Nucleus accumbens (tissue), 56 donors: ENCODE measurements around the gene OCEL1.

ENCODE experiments used
- DNase-seq, 56 donors: peaks; one replicate each; lab custom pipeline; 2025; lab: John Stamatoyannopoulos, UW

OCEL1 gene

DNA sequence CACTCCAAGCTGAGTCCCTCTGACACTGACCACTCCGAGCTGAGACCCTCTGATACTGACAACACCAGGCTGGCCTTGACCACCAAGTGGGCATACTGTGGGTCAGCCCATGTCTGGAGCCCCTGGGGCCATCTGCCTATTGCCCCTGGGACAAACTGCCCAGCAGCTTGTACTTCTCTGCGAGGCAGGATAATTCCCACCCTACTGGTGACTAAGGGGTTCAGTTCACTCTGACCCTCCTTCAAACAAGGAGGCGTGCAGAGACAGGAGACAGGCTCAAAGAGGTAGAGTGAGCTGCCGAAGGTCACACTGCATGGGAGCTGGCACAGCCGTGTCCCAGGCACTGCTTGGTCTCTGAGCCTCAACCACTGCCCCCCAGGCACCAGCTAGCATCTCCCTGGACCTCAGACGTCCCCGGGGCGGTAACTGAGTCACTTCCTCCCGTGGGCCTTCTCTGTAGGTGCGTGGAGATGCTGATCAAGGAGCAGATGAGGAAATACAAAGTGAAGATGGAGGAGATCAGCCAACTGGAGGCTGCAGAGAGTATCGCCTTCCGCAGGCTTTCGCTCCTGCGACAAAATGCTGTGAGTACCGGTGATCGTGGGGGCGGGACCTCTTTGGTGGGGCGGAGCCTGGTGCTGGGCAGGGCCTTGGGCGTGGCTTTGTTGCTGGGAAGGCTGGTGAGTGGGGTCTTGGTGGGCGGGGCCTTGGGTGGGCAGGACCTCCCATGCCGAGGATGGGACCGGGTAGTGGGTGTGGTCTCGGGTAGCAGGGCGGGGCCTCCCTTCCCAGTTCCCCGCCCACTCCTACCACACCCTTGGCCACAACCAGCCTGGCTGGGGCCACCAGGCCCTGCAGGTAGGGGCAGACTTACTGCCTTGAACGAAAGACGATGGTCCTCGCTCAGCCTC is 16.6 kb upstream of the OCEL1 start:
- DNase-seq = peak in 1 of 56 donors; percentile 37

DNA sequence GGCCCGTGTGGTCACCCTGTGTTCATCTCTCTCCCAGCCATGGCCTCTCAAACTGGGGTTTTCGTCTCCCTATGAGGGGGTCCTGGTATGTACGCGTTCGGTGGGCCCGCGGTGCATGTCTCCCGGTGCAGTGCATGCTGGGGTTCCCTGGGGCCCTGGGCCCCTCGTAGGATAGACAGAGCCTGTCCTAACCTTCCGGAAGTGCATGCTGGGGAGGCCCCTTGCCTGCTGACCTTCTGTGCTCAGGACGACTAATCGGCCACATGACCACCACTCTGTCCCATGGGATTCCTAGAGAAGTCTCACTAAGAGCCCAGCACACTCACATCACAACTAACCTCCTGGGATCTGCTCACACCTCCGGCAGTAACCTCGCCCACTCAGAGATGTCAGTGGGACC is 15.7 kb upstream of the OCEL1 start:
- DNase-seq = no peak

DNA sequence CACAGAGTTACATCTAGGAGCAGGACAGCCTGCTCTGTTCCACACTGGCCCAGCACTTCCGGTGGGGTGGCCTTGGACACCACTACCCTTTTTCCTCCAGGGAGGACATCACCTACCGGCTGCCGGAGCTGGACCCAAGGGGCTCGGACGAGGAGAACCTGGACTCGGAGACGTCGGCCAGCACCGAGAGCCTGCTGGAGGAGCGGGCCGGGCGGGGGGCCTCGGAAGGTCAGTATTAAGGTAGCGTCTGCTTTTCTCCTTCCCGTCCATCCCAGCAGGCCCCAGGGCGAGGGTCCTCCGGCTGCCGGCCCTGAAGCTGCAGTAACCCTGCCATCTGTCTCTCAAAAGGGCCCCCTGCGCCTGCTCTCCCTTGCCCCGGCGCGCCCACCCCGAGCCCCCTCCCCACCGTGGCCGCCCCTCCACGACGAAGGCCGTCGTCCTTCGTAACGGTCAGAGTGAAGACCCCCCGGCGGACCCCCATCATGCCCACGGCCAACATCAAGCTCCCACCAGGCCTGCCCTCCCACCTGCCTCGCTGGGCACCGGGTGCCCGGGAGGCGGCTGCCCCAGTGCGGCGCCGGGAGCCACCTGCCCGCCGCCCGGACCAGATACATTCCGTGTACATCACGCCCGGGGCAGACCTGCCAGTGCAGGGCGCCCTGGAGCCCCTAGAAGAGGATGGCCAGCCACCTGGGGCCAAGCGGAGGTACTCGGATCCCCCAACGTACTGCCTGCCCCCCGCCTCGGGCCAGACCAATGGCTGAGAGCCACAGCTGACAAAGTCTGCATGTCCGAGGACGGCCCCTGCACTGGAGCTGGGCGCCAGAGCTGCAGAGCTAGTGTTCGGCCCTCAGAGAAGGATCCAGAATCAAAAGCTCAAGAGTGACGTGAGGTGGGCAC is 14.2 kb upstream of the OCEL1 start:
- DNase-seq = no peak

DNA sequence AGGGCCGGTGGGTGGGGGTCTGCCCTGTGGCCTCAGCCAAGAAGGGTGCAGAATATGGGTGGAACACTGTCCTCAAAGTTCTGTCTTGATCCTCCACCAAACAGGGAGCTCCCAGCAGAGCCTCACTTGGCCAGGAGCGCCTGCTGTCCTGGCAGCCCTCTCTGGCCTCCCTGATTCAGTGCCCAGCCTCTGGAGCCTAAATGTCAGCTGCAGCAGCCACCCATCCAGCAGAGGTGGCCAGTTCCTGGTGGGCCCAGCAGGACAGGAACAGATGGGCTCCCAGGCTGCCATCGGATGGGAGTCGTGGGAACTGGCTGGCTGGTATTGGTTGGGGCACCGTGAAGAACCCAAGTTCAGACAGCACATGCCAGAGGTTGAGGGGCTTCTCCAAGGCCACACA is 12.7 kb upstream of the OCEL1 start:
- no peak for DNase-seq

DNA sequence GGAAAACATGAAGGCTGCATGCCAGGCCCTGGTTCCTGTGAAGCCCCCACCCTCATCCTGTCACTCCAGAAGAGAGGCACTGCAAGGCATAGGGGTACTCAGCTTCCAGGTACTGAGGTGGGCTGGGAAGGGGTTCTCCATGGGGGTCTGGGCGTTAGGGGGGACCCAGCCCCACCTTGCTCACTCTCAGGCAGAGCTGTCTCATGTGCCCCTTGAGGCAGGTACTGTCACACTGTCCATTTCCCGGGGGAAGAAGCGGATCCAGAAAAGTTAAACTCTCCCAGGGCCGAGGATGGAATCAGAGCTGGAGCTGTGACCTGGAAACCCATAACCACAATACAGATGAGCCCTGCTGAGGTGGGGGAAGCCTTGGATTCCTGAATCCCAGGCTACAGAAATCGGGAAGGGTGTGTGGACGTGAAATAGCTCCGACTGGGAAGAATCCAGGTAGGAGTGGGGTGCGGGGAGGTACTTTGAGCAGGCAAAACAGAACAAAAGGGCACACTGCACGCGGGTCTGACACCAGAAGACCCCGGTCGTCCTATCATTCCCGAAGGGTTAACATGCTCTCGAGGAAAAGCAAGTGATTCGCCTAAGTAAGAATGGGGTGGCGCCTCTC is 11.4 kb upstream of the OCEL1 start:
- DNase-seq = peak in 6 of 56 donors; percentile 15 to 53 (median 30)

DNA sequence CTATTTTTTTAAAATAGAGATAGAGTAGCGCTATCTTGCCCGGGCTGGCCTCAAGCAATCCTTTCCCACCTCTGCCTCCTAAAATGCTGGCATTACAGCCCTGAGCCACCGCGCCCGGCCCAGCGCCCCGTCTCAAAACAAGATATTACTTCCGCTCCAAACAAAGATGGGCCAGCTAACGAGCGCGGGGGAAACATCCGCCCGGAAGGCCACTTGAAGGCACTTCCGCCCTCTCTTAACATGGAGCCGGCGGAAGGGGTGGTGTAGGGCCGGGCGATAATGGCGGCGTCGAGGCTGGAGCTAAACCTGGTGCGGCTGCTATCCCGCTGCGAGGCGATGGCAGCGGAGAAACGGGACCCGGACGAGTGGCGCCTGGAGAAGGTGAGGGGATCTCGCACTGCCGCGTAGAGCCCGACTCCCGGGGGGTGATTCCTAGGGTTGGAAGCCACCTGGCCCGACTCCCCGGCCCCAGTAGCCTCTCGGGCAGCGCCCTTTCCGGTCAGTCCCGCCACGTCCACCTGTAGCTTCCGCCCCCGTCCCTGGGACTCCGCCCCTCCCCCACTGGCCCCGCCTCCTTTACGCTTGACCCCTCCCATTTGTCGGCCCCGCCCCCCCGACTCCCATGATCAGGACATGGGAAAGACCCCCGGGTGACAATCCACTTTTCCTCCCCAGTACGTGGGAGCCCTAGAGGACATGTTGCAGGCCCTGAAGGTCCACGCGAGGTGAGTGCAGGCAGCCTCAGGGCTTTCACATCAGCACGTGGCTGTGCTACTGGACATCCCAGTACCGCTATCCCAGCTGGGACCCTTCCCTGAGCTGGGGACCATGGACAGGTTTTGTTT is 10.7 kb upstream of the OCEL1 start, which contains the start of gene USE1:
USE1 (plus strand) TSS at position 231 of the 845 bp plus-strand sequence; CDS start at position 280, 49 bp downstream.
- peak; percentile 52 to 95 (median 85) for DNase-seq

DNA sequence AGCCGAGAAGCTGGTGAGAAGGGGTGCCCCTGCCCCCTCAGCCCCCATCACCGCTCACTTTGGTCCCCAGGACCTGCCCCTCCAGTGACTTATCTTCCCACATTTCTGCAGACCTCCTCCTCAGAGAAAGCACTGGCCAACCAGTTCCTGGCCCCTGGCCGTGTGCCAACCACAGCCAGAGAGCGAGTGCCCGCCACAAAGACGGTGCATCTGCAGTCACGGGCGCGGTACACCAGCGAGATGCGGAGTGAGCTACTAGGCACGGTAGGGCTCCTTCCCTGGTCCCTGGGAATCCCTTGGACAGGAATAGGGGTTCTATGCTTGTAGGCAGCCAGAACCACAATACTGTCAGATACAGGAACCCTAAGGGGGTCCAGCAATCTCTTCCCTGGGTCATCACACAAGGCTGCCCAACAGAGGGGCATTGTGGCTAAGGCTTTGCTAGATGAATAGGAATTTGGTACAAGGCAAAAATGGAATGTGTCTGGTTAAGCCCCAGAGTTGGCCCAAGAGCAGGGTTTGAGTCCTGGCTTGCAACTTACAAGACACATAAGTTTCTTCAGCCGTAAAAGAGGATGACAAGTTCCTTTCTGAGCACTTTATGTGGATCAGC is 9.9 kb upstream of the OCEL1 start:
- DNase-seq = peak in 3 of 56 donors; percentile 8 to 34 (median 14)

DNA sequence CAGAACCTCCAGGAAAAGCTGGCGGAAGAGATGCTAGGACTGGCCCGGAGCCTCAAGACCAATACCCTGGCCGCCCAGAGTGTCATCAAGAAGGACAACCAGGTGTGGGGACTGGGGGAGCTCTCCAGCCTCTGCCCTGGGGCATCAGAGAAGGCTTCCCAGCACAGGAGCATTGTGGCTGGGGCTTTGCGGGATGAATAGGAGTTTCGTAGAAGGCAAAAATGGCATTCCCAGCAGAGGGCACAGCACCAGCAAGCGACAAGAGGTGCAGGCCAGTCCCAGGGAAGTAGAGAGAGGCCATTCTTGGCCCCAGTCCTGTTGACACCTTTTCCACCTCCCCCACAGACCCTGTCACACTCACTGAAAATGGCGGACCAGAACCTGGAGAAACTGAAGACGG is 6.7 kb upstream of the OCEL1 start:
- DNase-seq = no peak

DNA sequence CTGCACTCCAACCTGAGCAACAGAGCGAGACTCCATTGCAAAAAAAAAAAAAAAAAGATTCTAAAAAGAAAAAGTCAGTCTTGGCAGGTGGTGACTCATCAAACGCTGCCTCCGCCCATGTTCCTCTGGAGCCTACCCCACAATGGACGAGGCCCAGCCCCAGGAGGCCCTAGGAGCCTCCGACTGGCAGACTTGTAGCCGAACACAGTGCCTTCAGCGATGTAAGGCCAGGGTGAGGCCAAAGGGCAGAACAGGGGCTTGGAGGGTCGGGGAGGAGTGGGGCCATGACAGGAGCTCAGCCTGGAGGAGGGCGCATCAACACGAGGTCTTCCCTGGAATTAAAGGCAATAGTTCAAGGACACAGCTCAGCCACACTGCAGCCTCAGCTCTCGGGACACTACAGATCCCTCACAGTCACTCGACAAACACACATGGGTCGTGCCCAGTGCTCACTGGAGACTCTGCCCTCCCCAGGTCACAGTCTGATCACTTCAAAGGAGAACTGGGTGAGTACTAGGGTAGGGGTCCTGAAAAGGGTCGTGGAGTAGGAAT is 5.7 kb upstream of the OCEL1 start:
- peak in 13 of 56 donors; percentile 8 to 50 (median 16) for DNase-seq

DNA sequence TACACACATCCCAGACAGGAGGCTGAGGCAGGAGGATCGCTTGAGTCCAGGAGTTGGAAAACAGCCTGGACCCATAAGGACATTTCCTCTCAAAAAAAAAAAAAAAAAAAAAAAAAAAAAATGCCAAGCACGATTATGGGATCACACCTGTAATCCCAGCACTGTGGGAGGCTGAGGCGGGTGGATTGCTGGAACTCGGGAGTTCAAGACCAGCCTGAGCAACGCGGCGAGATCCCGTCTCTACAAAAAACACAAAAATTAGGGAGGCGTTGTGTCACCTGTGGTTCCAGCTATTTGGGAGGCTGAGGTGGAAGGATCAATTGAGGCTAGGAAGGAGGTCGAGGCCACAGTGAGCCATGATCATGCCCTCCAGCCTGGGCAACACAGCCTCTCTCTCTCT is 973 bp upstream of the OCEL1 start:
- DNase-seq = no peak

DNA sequence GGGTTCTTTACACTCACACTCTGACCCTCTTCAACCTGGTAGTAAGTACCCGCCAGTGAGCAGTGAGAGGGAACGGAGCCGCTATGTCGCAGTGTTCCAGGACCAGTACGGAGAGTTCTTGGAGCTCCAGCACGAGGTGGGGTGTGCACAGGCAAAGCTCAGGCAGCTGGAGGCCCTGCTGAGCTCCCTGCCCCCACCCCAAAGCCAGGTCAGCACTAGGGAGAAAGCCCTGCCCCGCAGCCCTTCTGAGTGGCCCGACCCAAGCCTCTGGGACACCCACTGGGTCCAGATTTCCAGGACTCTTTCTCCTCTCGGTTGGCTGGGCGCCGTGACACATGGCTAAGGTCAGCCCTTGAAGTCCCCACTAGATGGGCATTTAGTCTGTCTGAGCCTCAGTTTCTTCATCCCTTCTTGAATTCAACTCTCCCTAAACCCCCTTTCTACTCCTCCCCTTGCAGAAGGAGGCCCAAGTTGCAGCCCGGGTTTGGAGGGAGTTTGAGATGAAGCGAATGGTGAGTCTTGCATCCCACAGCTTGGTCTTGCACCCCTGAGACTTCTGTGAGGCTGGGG is 1.9 kb downstream of the OCEL1 start:
- DNase-seq = no peak

DNA sequence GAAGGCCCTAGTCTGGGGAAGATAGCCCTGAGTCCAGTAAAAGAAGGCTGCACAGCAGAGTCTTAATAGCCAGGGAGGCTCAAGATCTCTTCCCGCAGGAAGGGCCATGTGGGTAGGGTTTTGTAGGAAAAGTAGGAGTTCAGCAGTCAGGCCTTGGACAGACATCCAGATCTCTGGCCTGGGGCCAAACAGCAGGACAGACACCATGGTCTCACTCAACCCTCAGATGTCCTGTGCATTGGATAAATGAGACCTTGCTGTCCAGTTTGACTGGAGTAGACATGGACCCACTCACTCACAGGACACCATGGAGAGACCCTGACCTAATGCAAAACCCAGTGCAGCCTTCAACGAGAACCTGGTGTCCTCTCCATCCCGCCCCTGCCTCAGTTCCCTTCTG is 3.9 kb downstream of the OCEL1 start:
- no peak for DNase-seq

- DNase-seq = no peak
Measured at GRCh38 chr19:17232258-17232657, 6.2 kb downstream of the OCEL1 start.

- DNase-seq = peak in 21 of 56 donors; percentile 3 to 57 (median 21)
Measured at GRCh38 chr19:17234911-17235299, 8.9 kb downstream of the OCEL1 start.

DNA sequence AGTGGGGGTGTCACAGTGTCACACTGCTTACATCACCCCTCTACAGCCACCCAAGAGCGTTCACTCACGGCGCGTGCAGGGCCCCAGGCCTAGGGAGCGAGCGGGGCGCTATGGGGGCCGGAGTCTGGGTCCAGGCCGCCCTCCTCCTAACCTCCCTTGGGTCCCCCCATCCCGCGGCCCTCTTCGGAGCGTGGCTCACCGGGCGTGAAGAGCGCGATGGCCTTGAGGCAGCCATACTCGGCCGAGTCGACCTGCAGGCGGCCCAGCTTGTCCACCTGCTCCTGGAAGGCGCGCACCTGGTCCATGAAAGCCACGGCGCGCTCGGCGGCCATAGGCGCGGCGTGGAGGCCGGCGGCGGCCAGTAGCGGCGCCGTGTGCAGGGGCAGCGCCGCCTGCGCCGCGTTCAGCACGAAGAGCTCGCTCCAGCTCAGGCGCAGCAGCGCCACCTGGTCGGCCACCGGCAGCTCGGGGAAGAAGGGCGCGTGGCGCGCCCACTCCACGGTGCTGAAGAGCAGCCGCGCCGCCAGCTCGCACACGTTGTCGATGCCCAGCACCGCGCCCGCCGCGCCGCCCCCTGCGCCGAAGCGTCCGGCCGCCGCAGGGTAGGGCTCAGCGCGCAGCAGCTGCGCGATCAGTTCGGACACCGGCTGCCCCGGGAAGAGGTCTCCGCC is 9.4 kb downstream of the OCEL1 start:
- peak in 46 of 56 donors; percentile 13 to 76 (median 40) for DNase-seq

- DNase-seq = peak in 2 of 56 donors; percentile 2 to 20
Measured at GRCh38 chr19:17235971-17236777, 10.1 kb downstream of the OCEL1 start.
